HCT116 (cell line): ENCODE data around the gene CPNE4. TPM values are rescaled to one million over a fixed set of nuclear protein-coding genes. Genes with fewer than 3 reads are reported as not detected.

Source experiments
- ATAC-seq: fragments of 200-7000 bp; cut with Tn5 transposase; 2 replicates; pipeline ENCODE4 v1.9.1; 2020; ENCODE audit warnings: mild to moderate bottlenecking, moderate library complexity
- BruUV-seq: library from RNA; stranded (reverse); fragments of 400-500 nt; replicated peaks from 2 replicates; lab custom pipeline; 2021; lab: Mats Ljungman, UMichigan
- CTCF ChIA-PET: fragments of 300-600 bp; sonication (Branson Sonifier 250); formaldehyde crosslinking; loops from one replicate; lab custom pipeline; 2021; ENCODE audit warnings: antibody characterized with exemption; lab: Charles Lee
- POLR2A ChIA-PET: fragments of 300-600, 350-600 bp; sonication (Branson Sonifier 250); formaldehyde crosslinking; loops from one replicate; lab custom pipeline; 2021; ENCODE audit warnings: antibody characterized with exemption; lab: Charles Lee
- RAD21 ChIA-PET, 2 experiments: fragments of 300-600 bp; sonication (Branson Sonifier 250); formaldehyde crosslinking; loops; one replicate each; lab custom pipeline; 2023; ENCODE audit warnings: low total read pairs in 2 of 2; ENCODE audit not compliant: uncharacterized antibody in 2 of 2, unreplicated experiment in 2 of 2, low non-redundant PET in 1 of 2; lab: Charles Lee
- DNase-seq: peaks from one replicate; pipeline ENCODE4 v3.0.0-alpha.2; 2010; ENCODE audit warnings: low read depth, low spot score
- H2AFZ ChIP-seq: fragments of 200-600 bp; shearing (Covaris generic), sonication (generic); 2 replicates; pipeline ENCODE4 v1.6.1; 2017; ENCODE audit warnings: low read depth, mixed run types, mixed read lengths, antibody characterized with exemption, low read length; ENCODE audit not compliant: poor library complexity, severe bottlenecking
- H3K27ac ChIP-seq: 2 replicates; pipeline ENCODE4 v1.5.1; 2012; ENCODE audit warnings: low read depth, low read length
- H3K27me3 ChIP-seq: fragments of 200-600 bp; sonication (generic); 2 replicates; pipeline ENCODE4 v1.6.1; 2016; ENCODE audit warnings: mixed run types, low read length, mixed read lengths; ENCODE audit not compliant: insufficient read depth
- H3K36me3 ChIP-seq, 2 experiments: fragments of 200-500 bp in 1 of 2; fragments of 200-600 bp in 1 of 2; sonication (Bioruptor generic) in 1 of 2; sonication (generic) in 1 of 2; 2 replicates each; pipeline versions ENCODE4 v1.5.1 to v1.6.1; 2014 to 2016; ENCODE audit warnings: low read length in 2 of 2, inconsistent platforms in 1 of 2, mixed read lengths in 1 of 2, mixed run types in 1 of 2; ENCODE audit not compliant: insufficient read depth in 2 of 2, control insufficient read depth in 1 of 2
- H3K4me1 ChIP-seq, 2 experiments: fragments of 200-600 bp in 1 of 2; sonication (generic) in 1 of 2; 2 replicates each; pipeline versions ENCODE4 v1.5.1 to v1.6.1; 2012 to 2017; ENCODE audit warnings: low read length in 2 of 2, inconsistent platforms in 1 of 2, mild to moderate bottlenecking in 1 of 2, mixed read lengths in 1 of 2, mixed run types in 1 of 2, moderate library complexity in 1 of 2; ENCODE audit not compliant: insufficient read depth in 2 of 2, control insufficient read depth in 1 of 2
- H3K4me2 ChIP-seq: fragments of 200-600 bp; sonication (generic); 2 replicates; pipeline ENCODE4 v1.6.1; 2017; ENCODE audit warnings: mixed run types, low read length, mixed read lengths
- H3K4me3 ChIP-seq, 2 experiments: fragments of 200-600 bp in 1 of 2; sonication (generic) in 1 of 2; replicated peaks in 1 of 2; 2 replicates each; pipeline ENCODE4 v1.5.1; 2011 to 2016; ENCODE audit warnings: low read length in 2 of 2, control low read depth in 1 of 2, low read depth in 1 of 2, mild to moderate bottlenecking in 1 of 2, mixed read lengths in 1 of 2, mixed run types in 1 of 2
- H3K79me2 ChIP-seq: fragments of 200-600 bp; sonication (generic); 2 replicates; pipeline ENCODE4 v1.6.1; 2017; ENCODE audit warnings: mild to moderate bottlenecking, mixed run types, low read length, moderate library complexity, mixed read lengths; ENCODE audit not compliant: insufficient read depth
- H3K9ac ChIP-seq: fragments of 200-600 bp; sonication (generic); 2 replicates; pipeline ENCODE4 v1.6.1; 2016; ENCODE audit warnings: low read length, mixed read lengths
- H3K9me2 ChIP-seq: fragments of 200-600 bp; sonication (generic), shearing (Covaris generic); 2 replicates; pipeline ENCODE4 v1.6.1; 2017; ENCODE audit warnings: mixed run types, mild to moderate bottlenecking, moderate library complexity; ENCODE audit not compliant: insufficient read depth
- H3K9me3 ChIP-seq, 2 experiments: fragments of 200-500 bp in 1 of 2; fragments of 200-600 bp in 1 of 2; sonication (Bioruptor generic) in 1 of 2; sonication (generic) in 1 of 2; 2 replicates each; pipeline ENCODE4 v1.6.1; 2014 to 2017; ENCODE audit warnings: low read length in 2 of 2, mixed read lengths in 2 of 2, inconsistent platforms in 1 of 2, low read depth in 1 of 2, mild to moderate bottlenecking in 1 of 2, mixed run types in 1 of 2, moderate library complexity in 1 of 2; ENCODE audit not compliant: control insufficient read depth in 1 of 2, insufficient read depth in 1 of 2
- H4K20me1 ChIP-seq: fragments of 200-600 bp; sonication (generic), shearing (Covaris generic); 2 replicates; pipeline ENCODE4 v1.6.1; 2017; ENCODE audit warnings: mixed run types, mild to moderate bottlenecking, moderate library complexity; ENCODE audit not compliant: insufficient read depth
- CBX3 ChIP-seq: IDR thresholded peaks from 2 replicates; pipeline ENCODE4 v1.6.1; 2012; ENCODE audit warnings: low read depth
- CEBPB ChIP-seq: IDR thresholded peaks from 2 replicates; pipeline ENCODE4 v1.6.1; 2012; ENCODE audit warnings: low read depth
- ELF1 ChIP-seq: IDR thresholded peaks from 2 replicates; pipeline ENCODE4 v1.6.1; 2012; ENCODE audit warnings: low read depth, borderline replicate concordance
- EZH2 ChIP-seq: fragments of 200-600 bp; sonication (generic); IDR thresholded peaks from 2 replicates; pipeline ENCODE4 v1.6.1; 2017; ENCODE audit warnings: antibody characterized with exemption, mixed run types
- EZH2phosphoT487 ChIP-seq: fragments of 200-600 bp; IDR thresholded peaks from 2 replicates; pipeline ENCODE4 v1.6.1; 2018; ENCODE audit warnings: antibody characterized with exemption, borderline replicate concordance
- POLR2A ChIP-seq: IDR thresholded peaks from 2 replicates; pipeline ENCODE4 v1.7.0; 2011; ENCODE audit warnings: borderline replicate concordance; ENCODE audit not compliant: insufficient read depth, insufficient read length; ENCODE audit errors: extremely low read depth
- POLR2AphosphoS5 ChIP-seq: IDR thresholded peaks from 2 replicates; pipeline ENCODE4 v1.6.1; 2011; ENCODE audit warnings: mild to moderate bottlenecking, low read depth, low read length, moderate library complexity
- RAD21 ChIP-seq: IDR thresholded peaks from 2 replicates; pipeline ENCODE4 v1.6.1; 2012; ENCODE audit warnings: low read depth, mild to moderate bottlenecking
- SRF ChIP-seq: IDR thresholded peaks from 2 replicates; pipeline ENCODE4 v1.6.1; 2012; ENCODE audit warnings: low read depth
- TCF7L2 ChIP-seq: IDR thresholded peaks from 2 replicates; pipeline ENCODE4 v1.7.0; 2011; ENCODE audit warnings: borderline replicate concordance, inconsistent platforms; ENCODE audit not compliant: insufficient read depth, insufficient read length; ENCODE audit errors: extremely low read depth
- YY1 ChIP-seq: IDR thresholded peaks from 2 replicates; pipeline ENCODE4 v1.6.1; 2011; ENCODE audit warnings: low read length, low read depth, moderate library complexity, mild to moderate bottlenecking; ENCODE audit not compliant: insufficient replicate concordance; ENCODE audit errors: extremely low read depth
- ZNF274 ChIP-seq: fragments of 200-500 bp; sonication (Bioruptor generic); IDR thresholded peaks from 2 replicates; pipeline ENCODE4 v1.6.1; 2014; ENCODE audit warnings: mild to moderate bottlenecking, low read depth, low read length, inconsistent platforms
- intact Hi-C: fragments of 100-400 bp; cut with micrococcal nuclease; formaldehyde crosslinking; loops from 2 replicates; pipeline ENCODE4 v1.10.0; 2022
- total RNA-seq: library from RNA; stranded (reverse); gene quantifications from one replicate; pipeline ENCODE4 v1.2.1, GENCODE V29; 2021; ENCODE audit not compliant: unreplicated experiment
- TF ChIP-seq, protein P1 (sequence below): IDR thresholded peaks from 2 replicates; pipeline ENCODE4 v1.6.1; 2012
- TF ChIP-seq, protein P2 (sequence below), 3 experiments: fragments of 200-600 bp in 1 of 3; sonication (generic) in 1 of 3; IDR thresholded peaks in 2 of 3; conservative IDR thresholded peaks in 1 of 3; 2 replicates each; pipeline ENCODE4 v1.5.1; 2012 to 2017; ENCODE audit warnings: low read depth in 2 of 3, low read length in 2 of 3, antibody characterized with exemption in 1 of 3, borderline replicate concordance in 1 of 3, control low read depth in 1 of 3, mild to moderate bottlenecking in 1 of 3, mixed read lengths in 1 of 3, mixed run types in 1 of 3, moderate library complexity in 1 of 3; ENCODE audit not compliant: insufficient read depth in 1 of 3
- TF ChIP-seq, protein P3 (sequence below): IDR thresholded peaks from 2 replicates; pipeline ENCODE4 v1.6.1; 2012

CPNE4 gene
- total RNA-seq, 1 experiment from 2014 or later = not detected

DNA sequence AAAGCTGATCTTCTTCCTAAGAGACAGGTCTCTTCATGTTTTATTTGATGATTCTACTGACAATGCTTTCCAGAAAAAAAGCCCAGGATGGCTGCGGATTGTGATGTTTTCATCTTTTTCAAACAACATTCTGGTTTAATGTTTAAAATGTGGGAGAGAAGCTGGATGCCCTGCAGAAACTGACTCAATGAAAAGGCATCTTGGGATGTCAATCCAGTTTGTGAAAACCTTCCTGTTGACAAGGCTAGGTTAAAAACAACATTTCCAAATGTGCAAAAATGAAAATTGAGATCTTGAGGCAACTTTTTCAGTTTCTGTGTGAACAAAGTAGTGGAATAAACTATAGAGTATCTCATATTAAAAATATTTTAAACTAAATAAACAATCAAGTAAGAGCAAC is 376.0 kb downstream of the CPNE4 start:
- Histone ChIP-seq H3K4me3 (no peak overlapping the region), H3K79me2 (no peaks in the 10 kb centered on the region), H3K27me3 (peaks cover 13% of the 10 kb centered on the region; the same call in 1 of the 2 replicates), H3K36me3 (no peaks in the 10 kb centered on the region), H2AFZ (no peak overlapping the region), H3K9me3 (no peaks in the 10 kb centered on the region), H3K4me2 (no peak overlapping the region), H3K9me2 (no peaks in the 10 kb centered on the region), H3K9ac (no peak overlapping the region), H3K4me1 (no peaks in the 10 kb centered on the region), H4K20me1 (no peaks in the 10 kb centered on the region), H3K27ac (no peak overlapping the region)
- ATAC-seq = no peak
- no peak for TF ChIP-seq RAD21
- no peak for TF ChIP-seq CEBPB
- TF ChIP-seq EZH2phosphoT487 = no peak
- no peak for TF ChIP-seq POLR2A
- no peak for TF ChIP-seq SRF
- TF ChIP-seq, protein P1, sequence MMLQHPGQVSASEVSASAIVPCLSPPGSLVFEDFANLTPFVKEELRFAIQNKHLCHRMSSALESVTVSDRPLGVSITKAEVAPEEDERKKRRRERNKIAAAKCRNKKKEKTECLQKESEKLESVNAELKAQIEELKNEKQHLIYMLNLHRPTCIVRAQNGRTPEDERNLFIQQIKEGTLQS = no peak
- TF ChIP-seq, protein P2, sequence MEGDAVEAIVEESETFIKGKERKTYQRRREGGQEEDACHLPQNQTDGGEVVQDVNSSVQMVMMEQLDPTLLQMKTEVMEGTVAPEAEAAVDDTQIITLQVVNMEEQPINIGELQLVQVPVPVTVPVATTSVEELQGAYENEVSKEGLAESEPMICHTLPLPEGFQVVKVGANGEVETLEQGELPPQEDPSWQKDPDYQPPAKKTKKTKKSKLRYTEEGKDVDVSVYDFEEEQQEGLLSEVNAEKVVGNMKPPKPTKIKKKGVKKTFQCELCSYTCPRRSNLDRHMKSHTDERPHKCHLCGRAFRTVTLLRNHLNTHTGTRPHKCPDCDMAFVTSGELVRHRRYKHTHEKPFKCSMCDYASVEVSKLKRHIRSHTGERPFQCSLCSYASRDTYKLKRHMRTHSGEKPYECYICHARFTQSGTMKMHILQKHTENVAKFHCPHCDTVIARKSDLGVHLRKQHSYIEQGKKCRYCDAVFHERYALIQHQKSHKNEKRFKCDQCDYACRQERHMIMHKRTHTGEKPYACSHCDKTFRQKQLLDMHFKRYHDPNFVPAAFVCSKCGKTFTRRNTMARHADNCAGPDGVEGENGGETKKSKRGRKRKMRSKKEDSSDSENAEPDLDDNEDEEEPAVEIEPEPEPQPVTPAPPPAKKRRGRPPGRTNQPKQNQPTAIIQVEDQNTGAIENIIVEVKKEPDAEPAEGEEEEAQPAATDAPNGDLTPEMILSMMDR (IDR thresholded peaks at IDR 0.05 in 2 of 3, conservative IDR thresholded peaks at IDR 0.05 in 1 of 3; ENCODE audit: borderline replicate concordance in 1 of 3, insufficient read depth in 1 of 3, low read depth in 2 of 3, low read length in 2 of 3) = no peak
- no peak for TF ChIP-seq TCF7L2
- TF ChIP-seq YY1 = no peak
- TF ChIP-seq CBX3 = no peak
- no peak for TF ChIP-seq ZNF274
- no peak for TF ChIP-seq POLR2AphosphoS5
- TF ChIP-seq, protein P3, sequence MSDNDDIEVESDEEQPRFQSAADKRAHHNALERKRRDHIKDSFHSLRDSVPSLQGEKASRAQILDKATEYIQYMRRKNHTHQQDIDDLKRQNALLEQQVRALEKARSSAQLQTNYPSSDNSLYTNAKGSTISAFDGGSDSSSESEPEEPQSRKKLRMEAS = no peak
- TF ChIP-seq ELF1 = no peak
- TF ChIP-seq EZH2 = no peak
- no peak for DNase-seq
- POLR2A ChIA-PET = no interaction called here
- CTCF ChIA-PET = no interaction called here
- BruUV-seq = no TSS peak
- RAD21 ChIA-PET = no interaction called here
- intact Hi-C loops = loop anchor here (10.0 kb wide), 1 partner anchor 624 kb away; no protein-coding TSS in a partner anchor
